GM19328 (cell line): ENCODE data around the gene BCL2L13.
"Not testable (repeated sequence)": the region's sequence is repeated elsewhere in the genome, so short reads cannot be mapped to it uniquely, and the experiment has no call there.

Experiments used
- ATAC-seq: cut with Tn5 transposase; IDR thresholded peaks from one replicate; pipeline ENCODE4 v1.9.1; 2021; ENCODE audit warnings: mild to moderate bottlenecking, moderate library complexity; ENCODE audit not compliant: unreplicated experiment

Gene BCL2L13

DNA sequence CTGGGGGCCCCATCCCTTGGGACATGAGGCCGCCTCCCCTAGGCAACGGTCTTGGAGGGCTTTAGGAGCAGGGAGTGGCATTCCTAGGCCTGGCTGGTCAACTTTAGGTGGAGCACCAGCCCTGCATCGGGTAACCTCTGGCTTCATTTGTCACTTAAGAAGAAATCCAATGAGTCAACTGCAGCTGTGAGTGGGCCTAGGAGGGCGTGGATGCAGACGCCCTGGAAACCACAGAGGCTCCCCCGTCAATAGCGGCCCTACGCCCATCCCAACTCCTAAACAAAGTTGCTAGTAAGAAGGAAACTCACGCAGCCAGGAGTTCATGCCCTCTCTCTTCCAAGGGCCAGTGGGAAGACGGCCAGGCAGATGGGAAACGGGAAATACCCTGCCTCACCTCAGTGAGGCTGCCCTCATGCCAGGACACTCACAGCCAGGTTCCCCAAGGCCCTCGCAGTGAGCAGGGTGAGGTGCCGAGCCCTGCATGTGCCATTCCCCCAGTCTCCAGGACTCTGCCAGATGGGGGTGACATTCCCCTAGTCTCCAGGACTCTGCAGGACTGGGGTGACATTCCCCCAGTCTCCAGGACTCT lies 114.9 kb downstream of the BCL2L13 start:
- ATAC-seq, result no peak

DNA sequence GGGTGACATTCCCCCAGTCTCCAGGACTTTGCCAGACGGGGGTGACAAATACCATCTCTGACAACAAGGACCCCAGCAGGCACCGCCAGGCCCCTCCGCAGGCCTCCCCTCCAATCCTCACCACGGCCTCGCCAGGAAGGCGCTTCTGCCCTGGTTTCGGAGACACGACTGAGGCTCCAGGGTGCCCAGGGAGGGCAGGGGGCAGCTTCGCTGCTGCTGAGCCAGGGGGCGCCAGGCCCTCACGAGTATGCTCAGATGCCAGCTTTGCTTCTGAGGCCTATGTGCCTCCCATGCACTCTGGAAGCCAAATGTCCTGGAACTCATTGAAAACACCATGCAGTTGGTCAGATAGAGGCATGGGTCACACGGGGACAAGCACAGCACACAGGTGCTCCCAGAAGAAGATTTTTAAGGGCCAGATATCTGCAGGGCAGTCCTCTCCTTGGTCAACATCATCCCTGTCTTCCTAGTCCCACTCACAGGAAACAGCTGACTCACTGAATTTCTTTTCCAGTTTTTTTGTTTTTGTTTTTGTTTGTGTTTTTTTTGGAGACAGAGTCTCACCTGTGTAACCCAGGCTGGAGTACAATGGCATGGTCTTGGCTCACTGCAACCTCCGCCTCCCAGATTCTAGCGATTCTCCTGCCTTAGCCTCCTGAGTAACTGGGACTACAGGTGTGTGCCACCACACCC lies 115.8 kb downstream of the BCL2L13 start:
- no peak for ATAC-seq

- ATAC-seq, result no peak
Measured at GRCh38 chr22:17761138-17761488, 122.6 kb downstream of the BCL2L13 start.

DNA sequence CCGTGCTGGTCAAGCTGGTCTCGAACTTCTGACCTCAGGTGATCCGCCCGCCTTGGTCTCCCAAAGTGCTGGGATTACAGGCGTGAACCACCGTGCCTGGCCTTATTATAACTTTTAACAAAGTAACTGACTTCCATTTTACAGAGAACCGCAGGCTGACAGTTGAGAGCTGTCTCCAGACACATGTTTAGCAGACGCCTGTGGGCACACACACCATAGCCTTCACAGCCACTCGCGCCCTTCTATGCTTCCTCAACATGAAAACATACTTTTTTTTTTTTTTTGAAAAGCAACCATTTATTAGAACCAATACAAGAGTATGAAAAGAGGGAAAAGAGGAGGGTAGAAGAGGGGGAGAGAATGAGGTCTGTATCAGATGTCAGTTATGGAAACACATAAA lies 124.9 kb downstream of the BCL2L13 start:
- ATAC-seq, result not testable (repeated sequence)

- no peak for ATAC-seq
Measured at GRCh38 chr22:17764036-17764435, 125.5 kb downstream of the BCL2L13 start.

GRCh38 chr22:17764852-17765251 lies 126.3 kb downstream of the BCL2L13 start:
- not testable (repeated sequence) for ATAC-seq

DNA sequence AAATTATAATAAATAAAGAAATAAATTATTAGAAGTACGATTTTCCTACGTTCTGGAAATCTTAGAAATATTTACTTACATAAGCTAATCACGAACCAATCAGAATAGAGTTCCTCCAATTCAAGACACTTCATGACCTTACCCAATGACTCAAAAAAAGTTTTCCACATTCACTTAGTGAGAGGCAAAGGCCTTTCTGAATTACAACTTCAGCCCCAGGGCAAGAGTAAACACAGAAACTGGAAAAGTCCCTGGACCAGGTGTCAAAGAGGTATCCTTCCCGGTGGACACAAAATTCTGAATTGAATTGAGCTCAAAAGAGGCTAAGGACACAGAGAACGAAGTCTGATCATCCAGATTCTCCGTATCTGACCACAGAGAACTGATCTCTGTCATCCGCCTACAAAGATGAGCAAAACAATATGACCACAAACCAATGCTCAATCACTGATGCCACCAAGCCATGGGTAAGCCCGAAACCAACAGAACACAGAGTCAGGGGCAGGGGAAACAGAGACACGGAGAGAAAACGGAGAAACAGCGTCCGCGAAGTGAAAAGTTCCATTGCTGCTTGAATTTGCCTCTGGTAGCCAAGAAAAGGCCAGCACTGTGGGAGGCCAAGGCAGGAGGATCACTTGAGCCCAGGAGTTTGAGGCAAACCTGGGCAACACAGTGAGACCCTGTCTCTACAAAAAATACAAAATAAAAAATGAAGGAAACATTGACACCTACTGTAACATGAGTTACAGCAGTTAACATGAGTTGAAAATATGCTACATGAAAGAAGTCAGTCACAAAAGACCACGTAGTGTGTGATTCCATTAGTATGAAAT lies 128.9 kb downstream of the BCL2L13 start:
- ATAC-seq, result peak; percentile 68

GRCh38 chr22:17769013-17769715 lies 130.6 kb downstream of the BCL2L13 start:
- no peak for ATAC-seq

- no peak for ATAC-seq
Measured at GRCh38 chr22:17769716-17770082, 131.1 kb downstream of the BCL2L13 start.

- no peak for ATAC-seq
Measured at GRCh38 chr22:17770180-17771077, 131.9 kb downstream of the BCL2L13 start.

GRCh38 chr22:17772249-17772957 lies 133.8 kb downstream of the BCL2L13 start:
- ATAC-seq, result no peak

DNA sequence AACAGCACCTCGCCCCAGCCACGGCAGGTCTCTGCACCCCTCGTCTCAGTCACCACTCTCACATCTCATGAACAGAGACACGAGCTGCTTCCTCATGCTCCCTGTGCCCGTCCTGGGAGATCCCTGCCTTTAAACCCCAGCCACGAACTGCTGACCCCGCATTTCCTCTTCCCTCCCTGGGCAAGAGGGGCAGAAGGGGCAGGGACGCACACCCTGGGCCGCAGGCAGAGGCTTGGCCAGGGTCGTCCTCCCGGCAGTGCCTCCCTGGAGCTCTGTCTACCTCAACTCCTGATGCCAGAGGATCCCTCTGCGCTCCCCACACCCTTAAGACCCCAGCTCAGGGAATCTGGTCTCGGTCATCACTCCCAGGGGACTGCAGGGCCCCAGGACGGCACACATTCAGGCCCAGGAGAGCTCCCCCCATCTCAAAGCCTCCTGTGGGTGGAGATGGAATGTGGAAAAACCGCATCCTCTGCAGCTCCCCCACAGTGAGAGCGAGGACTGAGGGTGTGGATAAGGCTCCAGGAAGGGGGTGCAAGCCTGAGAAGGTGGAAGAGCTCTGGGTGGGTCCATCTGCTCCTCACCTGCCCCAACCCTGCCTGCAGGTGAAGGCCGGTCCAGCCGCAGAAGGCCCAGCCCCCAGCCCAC lies 134.5 kb downstream of the BCL2L13 start:
- ATAC-seq, result no peak

GRCh38 chr22:17773606-17774205 lies 135.1 kb downstream of the BCL2L13 start:
- no peak for ATAC-seq

- ATAC-seq, result no peak
Measured at GRCh38 chr22:17774206-17774925, 135.8 kb downstream of the BCL2L13 start, which contains the start of gene BID. TSS of gene BID (minus strand) at chr22:17774469. CDS start at chr22:17750116, 24,353 bp downstream.

GRCh38 chr22:17774926-17775685 lies 136.5 kb downstream of the BCL2L13 start:
- no peak for ATAC-seq

DNA sequence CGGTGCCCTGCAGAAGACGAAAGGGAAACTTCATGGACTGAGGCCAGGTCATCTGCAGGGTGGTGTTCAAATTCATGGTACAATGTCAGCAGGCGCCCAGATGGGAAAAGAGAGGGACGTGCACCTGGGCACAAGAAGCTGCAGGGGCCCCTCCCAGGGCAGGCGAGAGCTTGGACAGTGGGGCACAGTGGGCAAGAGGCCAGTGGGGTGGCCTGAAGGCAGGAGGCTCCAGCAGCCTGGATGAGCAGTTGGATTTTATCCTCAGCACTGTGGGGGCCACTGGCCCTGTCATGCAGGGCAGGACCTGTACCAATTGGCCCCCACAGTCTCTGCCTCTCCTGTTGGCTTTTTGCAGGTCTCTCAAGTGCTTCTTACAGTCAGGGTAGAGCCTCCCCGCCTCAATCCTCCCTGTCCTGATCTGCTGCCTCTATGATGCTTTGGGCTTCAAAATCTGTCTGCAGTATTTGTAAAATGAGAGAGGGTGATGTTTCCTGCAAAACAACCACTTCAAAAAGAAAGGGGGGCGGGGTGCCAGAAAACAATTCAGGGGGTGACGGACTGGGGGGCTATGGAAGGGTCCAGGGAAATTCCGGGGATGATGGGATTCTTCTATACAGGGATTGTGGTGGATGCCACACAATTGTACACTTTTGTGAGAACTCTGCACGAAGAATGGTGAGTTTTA lies 137.4 kb downstream of the BCL2L13 start:
- no peak for ATAC-seq
